Measurements from ENCODE around the gene ATP11A.

ATP11A gene

GRCh38 chr13:112689303-112690245 is at the start of gene ATP11A:
TSS of gene ATP11A (plus strand) at chr13:112690038. CDS start at chr13:112690417, 379 bp downstream.
- peak; percentile 47 for DNase-seq

GRCh38 chr13:112641456-112642089 is 48.3 kb upstream of the ATP11A start:
- DNase-seq = no peak

- no peak for DNase-seq
Observed at GRCh38 chr13:112642090-112642460, 47.8 kb upstream of the ATP11A start.

- no peak for DNase-seq
Observed at GRCh38 chr13:112643759-112644459, 45.9 kb upstream of the ATP11A start.

- no peak for DNase-seq
Observed at GRCh38 chr13:112645327-112645914, 44.4 kb upstream of the ATP11A start.

GRCh38 chr13:112647256-112647655 is 42.6 kb upstream of the ATP11A start:
- DNase-seq = no peak

GRCh38 chr13:112648101-112648500 is 41.7 kb upstream of the ATP11A start:
- DNase-seq = no peak

- no peak for DNase-seq
Observed at GRCh38 chr13:112648966-112649690, 40.7 kb upstream of the ATP11A start.

GRCh38 chr13:112651311-112651710 is 38.5 kb upstream of the ATP11A start:
- DNase-seq = no peak

GRCh38 chr13:112651750-112652511 is 37.9 kb upstream of the ATP11A start:
- no peak for DNase-seq

- DNase-seq = no peak
Observed at GRCh38 chr13:112652512-112653070, 37.2 kb upstream of the ATP11A start.

GRCh38 chr13:112653071-112653470 is 36.8 kb upstream of the ATP11A start:
- DNase-seq = no peak

GRCh38 chr13:112655913-112656312 is 33.9 kb upstream of the ATP11A start:
- no peak for DNase-seq

- DNase-seq = no peak
Observed at GRCh38 chr13:112657850-112658445, 31.9 kb upstream of the ATP11A start.

GRCh38 chr13:112658808-112659207 is 31.0 kb upstream of the ATP11A start:
- no peak for DNase-seq

- DNase-seq = no peak
Observed at GRCh38 chr13:112661291-112661690, 28.5 kb upstream of the ATP11A start.

- no peak for DNase-seq
Observed at GRCh38 chr13:112664501-112665203, 25.2 kb upstream of the ATP11A start.

- no peak for DNase-seq
Observed at GRCh38 chr13:112668924-112669323, 20.9 kb upstream of the ATP11A start.

GRCh38 chr13:112669881-112670499 is 19.8 kb upstream of the ATP11A start:
- no peak for DNase-seq

GRCh38 chr13:112670864-112671263 is 19.0 kb upstream of the ATP11A start:
- DNase-seq = no peak
